NCI-H748 treated with DMSO at 0.1 percent for 48 hours (cell line): ENCODE data around the gene OR4D10.

Experiments
- DNase-seq: peaks from one replicate; lab custom pipeline; 2025; lab: John Stamatoyannopoulos, UW

OR4D10 gene

GRCh38 chr11:59528711-59529110 lies 55.6 kb downstream of the OR4D10 start:
- DNase-seq: no peak
